Measurements from ENCODE around the gene SLA2.

DNA sequence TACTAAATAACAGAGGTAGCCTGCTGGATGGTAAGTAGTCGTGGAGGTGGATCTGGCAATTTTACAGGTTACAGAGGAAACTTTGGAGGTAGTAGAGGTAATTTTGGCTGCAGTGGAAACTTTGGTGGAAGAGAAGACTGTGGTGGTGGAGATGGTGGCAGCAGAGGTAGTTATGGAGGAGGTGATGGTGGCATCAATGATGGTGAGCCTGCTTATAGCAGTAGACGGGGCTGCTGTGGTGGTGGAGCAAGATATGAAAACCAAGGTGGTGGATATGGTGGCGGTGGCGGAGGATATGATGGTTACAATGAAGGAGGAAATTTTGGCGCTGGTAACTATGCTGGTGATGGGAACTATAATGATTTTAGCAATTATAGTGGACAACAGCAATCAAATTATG is 25.1 kb downstream of the SLA2 start:
- TF ChIP-seq EZH2 (IDR thresholded peaks at IDR 0.05; ENCODE audit: borderline replicate concordance) (no peak), EZH2phosphoT487 (IDR thresholded peaks at IDR 0.05; ENCODE audit: low read depth, severe bottlenecking, unreplicated experiment) (no peak)
- TF ChIP-seq, protein P1, sequence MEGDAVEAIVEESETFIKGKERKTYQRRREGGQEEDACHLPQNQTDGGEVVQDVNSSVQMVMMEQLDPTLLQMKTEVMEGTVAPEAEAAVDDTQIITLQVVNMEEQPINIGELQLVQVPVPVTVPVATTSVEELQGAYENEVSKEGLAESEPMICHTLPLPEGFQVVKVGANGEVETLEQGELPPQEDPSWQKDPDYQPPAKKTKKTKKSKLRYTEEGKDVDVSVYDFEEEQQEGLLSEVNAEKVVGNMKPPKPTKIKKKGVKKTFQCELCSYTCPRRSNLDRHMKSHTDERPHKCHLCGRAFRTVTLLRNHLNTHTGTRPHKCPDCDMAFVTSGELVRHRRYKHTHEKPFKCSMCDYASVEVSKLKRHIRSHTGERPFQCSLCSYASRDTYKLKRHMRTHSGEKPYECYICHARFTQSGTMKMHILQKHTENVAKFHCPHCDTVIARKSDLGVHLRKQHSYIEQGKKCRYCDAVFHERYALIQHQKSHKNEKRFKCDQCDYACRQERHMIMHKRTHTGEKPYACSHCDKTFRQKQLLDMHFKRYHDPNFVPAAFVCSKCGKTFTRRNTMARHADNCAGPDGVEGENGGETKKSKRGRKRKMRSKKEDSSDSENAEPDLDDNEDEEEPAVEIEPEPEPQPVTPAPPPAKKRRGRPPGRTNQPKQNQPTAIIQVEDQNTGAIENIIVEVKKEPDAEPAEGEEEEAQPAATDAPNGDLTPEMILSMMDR (IDR thresholded peaks at IDR 0.05; ENCODE audit: poor library complexity), result no peak
